HepG2 (cell line): ENCODE results near the gene SAMMSON. TPM values are rescaled to one million over a fixed set of nuclear protein-coding genes. Genes with fewer than 3 reads are reported as not detected.

Source experiments
- ATAC-seq: fragments of 200-7000 bp; cut with Tn5 transposase; 3 replicates; pipeline ENCODE4 v1.9.1; 2020; ENCODE audit warnings: mild to moderate bottlenecking, moderate library complexity
- BruUV-seq: library from RNA; stranded (reverse); fragments of 400-500 nt; replicated peaks from 2 replicates; lab custom pipeline; 2021; lab: Mats Ljungman, UMichigan
- CTCF ChIA-PET: fragments of 300-600 bp; formaldehyde crosslinking; extraction: SDS; loops from one replicate; lab custom pipeline; 2021; ENCODE audit warnings: low total read pairs, inconsistent platforms, low intra/inter-chr PET ratio; lab: Yijun Ruan, JAX
- POLR2A ChIA-PET: fragments of 350-600 bp; sonication (Branson Sonifier 250); formaldehyde crosslinking; loops from one replicate; lab custom pipeline; 2020; ENCODE audit warnings: antibody characterized with exemption, inconsistent platforms; lab: Yijun Ruan, JAX
- DNase-seq: peaks from one replicate; pipeline ENCODE4 v3.0.0-alpha.2; 2015; ENCODE audit warnings: low spot score
- FAIRE-seq: peaks from 3 replicates; lab custom pipeline; 2011; peaks lifted over from hg19 to GRCh38; lab: Jason Lieb, UNC
- H2AFZ ChIP-seq: one replicate; pipeline ENCODE4 v1.6.1; 2011; ENCODE audit warnings: low read length, inconsistent platforms
- H3K27ac ChIP-seq: fragments of 300-600 bp; 3 replicates; pipeline ENCODE4 v1.8.0; 2011; ENCODE audit warnings: mixed run types, mild to moderate bottlenecking, mixed read lengths, low read length, inconsistent platforms; ENCODE audit not compliant: insufficient read depth; ENCODE audit errors: extremely low read length
- H3K27me3 ChIP-seq, 2 experiments: fragments of 200-600 bp in 1 of 2; 2 replicates in 1 of 2; 3 replicates in 1 of 2; pipeline versions ENCODE4 v1.6.0 to v1.8.0; 2011; ENCODE audit warnings: low read length in 2 of 2, mild to moderate bottlenecking in 2 of 2, moderate library complexity in 2 of 2, inconsistent platforms in 1 of 2; ENCODE audit not compliant: insufficient read depth in 2 of 2, control insufficient read depth in 1 of 2
- H3K36me3 ChIP-seq, 2 experiments: fragments of 200-600 bp in 1 of 2; replicated peaks in 1 of 2; 2 replicates in 1 of 2; 3 replicates in 1 of 2; pipeline versions ENCODE4 v1.5.1 to v1.8.0; 2011; ENCODE audit warnings: low read length in 2 of 2, inconsistent platforms in 1 of 2; ENCODE audit not compliant: insufficient read depth in 2 of 2, control insufficient read depth in 1 of 2
- H3K4me1 ChIP-seq: 2 replicates; pipeline ENCODE4 v1.5.1; 2012; ENCODE audit warnings: low read length, inconsistent platforms; ENCODE audit not compliant: insufficient read depth
- H3K4me2 ChIP-seq: 2 replicates; pipeline ENCODE4 v1.6.0; 2011; ENCODE audit warnings: low read depth, low read length, inconsistent platforms
- H3K4me3 ChIP-seq, 3 experiments: fragments of 200-600 bp in 1 of 3; sonication (generic), shearing (Covaris generic) in 1 of 3; replicated peaks in 1 of 3; 2 replicates each; pipeline ENCODE4 v1.5.1; 2011 to 2016; ENCODE audit warnings: low read length in 3 of 3, inconsistent platforms in 2 of 3, low read depth in 2 of 3, mild to moderate bottlenecking in 2 of 3, control low read depth in 1 of 3, mixed read lengths in 1 of 3; ENCODE audit not compliant: insufficient read depth in 1 of 3
- H3K79me2 ChIP-seq: one replicate; pipeline ENCODE4 v1.6.1; 2011; ENCODE audit warnings: low read length, inconsistent platforms; ENCODE audit not compliant: insufficient read depth
- H3K9ac ChIP-seq: 2 replicates; pipeline ENCODE4 v1.6.0; 2011; ENCODE audit warnings: mild to moderate bottlenecking, low read depth, low read length, inconsistent platforms; ENCODE audit not compliant: insufficient read depth
- H3K9me3 ChIP-seq: 2 replicates; pipeline ENCODE4 v1.5.1; 2012; ENCODE audit warnings: mild to moderate bottlenecking, low read length
- H4K20me1 ChIP-seq: 2 replicates; pipeline ENCODE4 v1.6.0; 2011; ENCODE audit warnings: inconsistent platforms, mild to moderate bottlenecking, low read length, moderate library complexity; ENCODE audit not compliant: insufficient read depth
- AKAP8 ChIP-seq: sonication (generic); formaldehyde crosslinking; IDR thresholded peaks from 2 replicates; pipeline ENCODE4 v1.5.1; 2020; ENCODE audit warnings: mild to moderate bottlenecking, missing genetic modification reagents
- CBX1 ChIP-seq: IDR thresholded peaks from one replicate; pipeline ENCODE4 v1.6.1; 2016; ENCODE audit warnings: antibody characterized with exemption, low read depth
- DMAP1 ChIP-seq: IDR thresholded peaks from 2 replicates; pipeline ENCODE4 v1.6.1; 2016
- FOXC1 ChIP-seq: sonication (generic); formaldehyde crosslinking; IDR thresholded peaks from 2 replicates; pipeline ENCODE4 v1.8.0; 2022; ENCODE audit warnings: mild to moderate bottlenecking, missing genetic modification reagents, borderline replicate concordance
- FOXP1 ChIP-seq, 2 experiments: fragments of 450-650 bp in 1 of 2; IDR thresholded peaks; 2 replicates each; pipeline ENCODE4 v1.6.1; 2017 to 2018; ENCODE audit warnings: antibody characterized with exemption in 1 of 2
- HMGXB3 ChIP-seq: sonication (generic); formaldehyde crosslinking; IDR thresholded peaks from 2 replicates; pipeline ENCODE4 v1.4.0; 2020; ENCODE audit warnings: missing genetic modification reagents, borderline replicate concordance
- HNRNPLL ChIP-seq: fragments of 200-400 bp; formaldehyde crosslinking; IDR thresholded peaks from 2 replicates; pipeline ENCODE4 v1.6.1; 2017; ENCODE audit warnings: mild to moderate bottlenecking, low read depth, low read length; ENCODE audit not compliant: poor library complexity, severe bottlenecking
- ZBTB25 ChIP-seq: IDR thresholded peaks from 2 replicates; pipeline ENCODE4 v1.6.1; 2018; ENCODE audit warnings: missing genetic modification reagents
- ZNF337 ChIP-seq: sonication (generic); formaldehyde crosslinking; IDR thresholded peaks from 2 replicates; pipeline ENCODE4 v1.5.1; 2020; ENCODE audit warnings: missing genetic modification reagents, low read depth, mild to moderate bottlenecking, borderline replicate concordance
- ZNF839 ChIP-seq: sonication (generic); formaldehyde crosslinking; IDR thresholded peaks from 2 replicates; pipeline ENCODE4 v1.4.0; 2020; ENCODE audit warnings: missing genetic modification reagents, mild to moderate bottlenecking, borderline replicate concordance
- WGBS: methylation state at CpG from one replicate; pipeline ENCODE4 v1.1.6; 2017; ENCODE audit warnings: low lambda C conversion rate; 5-methylcytosine and 5-hydroxymethylcytosine counted together
- in situ Hi-C: cut with HindIII; loops from 2 replicates; pipeline ENCODE4 v1.10.0; 2017; ENCODE audit warnings: low pct_unique_long_range_greater_than_20kb; ENCODE audit not compliant: extremely low pct_ligation_motif_present
- intact Hi-C: fragments of 100-400 bp; cut with micrococcal nuclease; formaldehyde crosslinking; loops from one replicate; pipeline ENCODE4 v1.10.0; 2022; ENCODE audit not compliant: unreplicated experiment
- polyA plus RNA-seq, 8 experiments: library from polyadenylated mRNA; depleted of rRNA in 3 of 8; stranded (reverse) in 7 of 8; unstranded in 1 of 8; fragments of >200 nt; fragmentation: Illumina TruSeq in 4 of 8; extraction: Trizol in 4 of 8; gene quantifications; 2 replicates each; pipeline versions ENCODE4 v1.2.1 to v1.2.3, GENCODE V29; 2011 to 2016; ENCODE audit warnings: low read depth in 4 of 8, missing spikeins in 1 of 8, mixed read lengths in 1 of 8; ENCODE audit not compliant: insufficient read depth in 1 of 8
- total RNA-seq, 5 experiments: library from RNA; depleted of rRNA; stranded (reverse); fragments of >200 nt; fragmentation: Illumina TruSeq; extraction: Trizol; gene quantifications; 2 replicates each; pipeline ENCODE4 v1.2.3, GENCODE V29; 2016; ENCODE audit warnings: low read depth in 1 of 5
- TF ChIP-seq, protein P1 (sequence below): sonication (generic); formaldehyde crosslinking; IDR thresholded peaks from 2 replicates; pipeline ENCODE4 v1.9.0; 2021; ENCODE audit warnings: missing genetic modification reagents, mild to moderate bottlenecking, borderline replicate concordance

SAMMSON gene
- total and polyA plus RNA-seq, 2 of the 13 experiments (the other 11 are each of a cell fraction or from before 2014, with no cell fraction given), result not detected

GRCh38 chr3:69976021-69976420, 23.5 kb upstream of the SAMMSON start:
- Histone ChIP-seq H3K36me3 (no peaks in the 10 kb centered on the region), H4K20me1 (no peaks in the 10 kb centered on the region), H3K79me2 (no peaks in the 10 kb centered on the region), H3K27ac (no peak overlapping the region), H3K27me3 (no peaks in the 10 kb centered on the region), H3K4me2 (no peak overlapping the region), H3K9me3 (no peaks in the 10 kb centered on the region), H2AFZ (no peak overlapping the region), H3K9ac (no peak overlapping the region), H3K4me3 (no peak overlapping the region), H3K4me1 (no peaks in the 10 kb centered on the region)
- POLR2A ChIA-PET, result no interaction called here
- 22% methylated on average over 2 of the region's 2 CpGs for WGBS
- intact Hi-C loops (no loop called here), in situ Hi-C loops (no loop called here)
- DNase-seq (no peak), FAIRE-seq (no peak), ATAC-seq (no peak)
- TF ChIP-seq HNRNPLL, result no peak
- TF ChIP-seq ZBTB25 (CRISPR knock-in tag), result no peak
- no peak for TF ChIP-seq AKAP8
- TF ChIP-seq, protein P1, sequence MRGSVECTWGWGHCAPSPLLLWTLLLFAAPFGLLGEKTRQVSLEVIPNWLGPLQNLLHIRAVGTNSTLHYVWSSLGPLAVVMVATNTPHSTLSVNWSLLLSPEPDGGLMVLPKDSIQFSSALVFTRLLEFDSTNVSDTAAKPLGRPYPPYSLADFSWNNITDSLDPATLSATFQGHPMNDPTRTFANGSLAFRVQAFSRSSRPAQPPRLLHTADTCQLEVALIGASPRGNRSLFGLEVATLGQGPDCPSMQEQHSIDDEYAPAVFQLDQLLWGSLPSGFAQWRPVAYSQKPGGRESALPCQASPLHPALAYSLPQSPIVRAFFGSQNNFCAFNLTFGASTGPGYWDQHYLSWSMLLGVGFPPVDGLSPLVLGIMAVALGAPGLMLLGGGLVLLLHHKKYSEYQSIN (CRISPR knock-in tag), result no peak
- no peak for TF ChIP-seq FOXC1 (CRISPR knock-in tag)
- TF ChIP-seq FOXP1 (IDR thresholded peaks at IDR 0.05), result no peak
- TF ChIP-seq FOXP1 (CRISPR knock-in tag; IDR thresholded peaks at IDR 0.05), result no peak
- no peak for TF ChIP-seq HMGXB3
- TF ChIP-seq CBX1, result no peak
- no peak for TF ChIP-seq DMAP1 (CRISPR knock-in tag)
- no peak for TF ChIP-seq ZNF839 (CRISPR knock-in tag)
- TF ChIP-seq ZNF337 (CRISPR knock-in tag), result no peak
- CTCF ChIA-PET, result no interaction called here
- BruUV-seq, result no TSS peak
